MV-4-11 (cell line): ENCODE data around the gene WASHC4.
"Not testable (repeated sequence)": the region's sequence is repeated elsewhere in the genome, so short reads cannot be mapped to it uniquely, and the experiment has no call there.

Source experiments
- DNase-seq: peaks from one replicate; lab custom pipeline; 2025; lab: John Stamatoyannopoulos, UW

WASHC4 gene

DNA sequence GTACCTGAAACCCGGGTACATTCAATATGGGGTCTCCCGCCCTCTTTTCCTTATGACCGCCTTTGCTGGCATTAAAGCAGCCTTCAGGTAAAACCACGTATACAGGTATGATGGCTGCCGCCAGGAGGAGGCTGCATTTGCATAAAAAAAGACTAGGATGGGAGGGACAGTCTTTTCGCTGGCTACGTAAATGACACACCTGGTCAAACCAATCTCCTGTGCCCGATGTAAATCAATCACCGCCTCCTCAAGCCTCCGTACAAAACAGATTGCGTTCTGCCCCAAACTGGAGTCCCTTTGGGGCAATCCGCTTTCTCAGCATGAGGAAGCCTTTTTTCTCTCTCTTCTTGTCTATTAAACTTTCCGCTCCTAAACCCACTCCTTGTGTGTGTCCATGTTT, 15.2 kb upstream of the WASHC4 start:
- DNase-seq: no peak

DNA sequence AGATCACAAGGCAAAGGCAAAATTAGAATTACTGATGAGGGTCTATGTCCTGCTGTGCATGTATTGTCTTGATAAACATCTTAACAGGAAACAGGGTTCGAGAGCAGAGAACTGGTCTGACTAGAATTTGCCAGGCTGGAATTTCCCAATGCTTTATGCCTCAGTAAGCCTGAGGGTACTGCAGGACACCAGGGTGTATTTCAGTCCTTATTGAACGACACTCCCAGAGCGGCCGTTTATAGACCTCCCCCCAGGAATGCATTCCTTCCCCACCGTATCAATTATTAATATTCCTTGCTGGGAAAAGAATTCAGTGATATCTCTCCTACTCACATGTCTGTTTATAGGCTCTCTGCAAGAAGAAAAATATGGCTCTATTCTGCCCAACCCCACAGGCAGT, 12.2 kb upstream of the WASHC4 start:
- DNase-seq: not testable (repeated sequence)

DNA sequence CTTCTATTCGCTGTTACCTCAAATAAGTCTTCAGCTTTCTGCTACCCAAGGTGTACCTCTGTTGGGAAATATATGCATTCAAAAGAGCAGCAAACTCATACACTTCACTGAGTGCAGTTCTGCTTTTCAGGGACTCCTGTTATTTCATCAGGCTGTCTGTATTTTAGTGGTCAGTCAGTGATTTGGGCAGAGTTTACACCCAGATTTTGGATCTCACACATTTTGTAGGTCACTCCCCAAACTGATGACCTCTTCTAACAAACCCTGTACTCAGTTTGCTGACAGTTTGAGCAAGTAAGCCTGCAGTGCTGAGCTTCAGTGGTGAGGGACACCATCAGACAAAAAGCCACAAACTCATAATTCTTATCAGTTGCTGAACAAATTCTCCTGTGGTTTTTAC, 8.2 kb upstream of the WASHC4 start:
- peak; percentile 60 for DNase-seq

DNA sequence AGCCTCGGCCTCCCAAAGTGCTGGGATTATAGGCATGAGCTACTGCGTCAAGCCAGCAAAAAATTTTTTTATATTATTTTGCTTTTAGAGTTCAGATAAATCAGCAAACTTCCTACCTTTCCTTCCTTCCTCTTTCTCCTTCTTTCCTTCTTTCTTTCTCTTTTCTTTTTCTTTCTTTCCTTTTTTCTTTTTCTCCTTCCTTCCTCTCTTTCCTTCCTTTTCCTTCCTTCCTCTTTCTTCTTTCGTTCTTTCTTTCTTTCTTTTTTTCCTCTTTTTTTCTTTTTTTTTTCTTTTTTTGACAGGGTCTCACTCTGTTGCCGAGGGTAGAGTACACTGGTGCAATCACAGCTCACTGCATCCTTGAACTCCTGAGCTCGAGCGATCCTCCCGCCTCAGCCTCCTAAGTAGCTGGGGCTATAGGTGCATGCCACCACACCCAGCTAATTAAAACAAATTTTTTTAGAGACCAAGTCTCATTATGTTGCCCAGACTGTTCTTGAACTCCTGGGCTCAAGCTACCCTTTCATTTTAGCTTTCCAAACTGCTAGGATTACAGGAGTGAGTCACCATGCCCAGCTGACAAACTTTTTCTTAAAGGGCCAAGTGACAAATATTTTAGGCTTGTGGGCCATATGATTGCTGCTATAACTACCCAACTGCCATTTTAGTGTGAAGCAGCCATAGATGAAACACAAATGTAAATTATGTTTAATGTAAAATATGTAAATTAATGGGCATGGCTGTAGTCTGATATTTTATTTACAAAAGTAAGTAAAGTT, 7.1 kb upstream of the WASHC4 start:
- peak; percentile 53 for DNase-seq

DNA sequence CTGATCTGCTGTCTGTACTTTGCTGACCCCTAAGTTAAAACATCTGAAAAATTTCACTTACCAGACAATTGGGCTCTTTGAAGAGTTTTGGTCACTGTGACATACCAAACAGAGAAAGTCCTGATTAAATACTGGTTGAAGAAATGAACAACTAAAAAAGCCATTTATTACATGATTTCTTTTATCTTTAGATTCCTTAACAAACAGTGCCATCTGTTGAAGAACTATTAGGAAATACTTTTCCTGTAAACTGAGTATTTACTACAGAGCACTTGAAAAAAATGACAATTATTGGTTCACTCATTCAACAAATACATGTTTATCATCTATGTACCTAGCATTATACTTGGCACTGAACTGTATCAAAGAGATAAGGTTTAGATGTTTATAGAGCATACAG, 6.5 kb upstream of the WASHC4 start:
- DNase-seq: peak; percentile 9

DNA sequence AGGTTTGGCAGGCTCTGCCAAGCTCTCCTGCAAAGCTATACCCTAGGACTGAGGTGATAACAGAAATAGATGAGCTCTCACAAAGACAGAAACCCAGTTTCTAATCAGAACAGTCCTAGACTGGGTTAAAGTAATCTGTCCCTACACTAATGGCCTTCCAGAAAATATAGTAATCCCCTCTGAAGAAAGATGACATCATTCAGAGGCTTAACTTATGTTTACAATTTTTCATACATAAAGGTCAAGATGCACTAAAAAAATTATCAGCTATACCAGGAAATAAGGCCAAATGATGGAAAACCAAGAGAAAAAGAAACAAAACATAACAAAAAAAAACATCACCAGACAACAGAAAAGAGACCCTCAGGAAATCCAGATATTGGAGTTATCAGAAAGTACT, 4.9 kb upstream of the WASHC4 start:
- no peak for DNase-seq

DNA sequence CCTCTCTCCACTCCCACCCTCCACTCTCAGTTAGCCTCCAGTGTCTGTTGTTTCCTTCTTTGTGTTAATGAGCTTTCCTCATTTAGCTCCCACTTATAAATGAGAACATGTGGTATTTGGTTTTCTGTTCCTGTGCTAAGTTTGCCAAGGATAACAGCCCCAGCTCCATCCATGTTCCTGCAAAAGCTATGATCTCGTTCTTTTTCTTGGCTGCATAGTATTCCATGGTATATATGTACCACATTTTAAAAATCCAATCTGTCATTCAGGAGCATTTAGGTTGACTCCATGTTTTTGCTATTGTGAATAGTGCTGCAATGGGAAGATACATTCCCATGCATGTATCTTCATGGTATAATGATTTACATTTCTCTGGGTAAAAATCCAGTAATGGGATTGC, 2.8 kb upstream of the WASHC4 start:
- no peak for DNase-seq

DNA sequence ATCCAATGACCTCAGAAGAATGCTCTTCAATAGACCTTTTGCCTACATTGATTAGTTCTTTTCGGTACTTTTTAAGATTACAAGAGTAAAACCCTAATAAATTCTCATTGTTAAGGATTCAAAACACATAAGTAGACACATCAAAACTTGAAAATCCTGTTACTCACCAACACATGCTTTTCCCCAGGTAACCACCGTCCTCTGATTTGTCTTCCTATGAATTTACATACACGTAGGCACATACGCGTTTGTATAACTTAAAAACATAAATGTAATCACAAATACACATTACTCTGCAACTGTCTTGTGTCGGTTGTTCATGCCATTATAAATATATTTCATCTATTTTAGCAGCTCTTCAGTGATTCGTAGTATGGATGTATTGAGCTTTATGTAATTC, 910 bp upstream of the WASHC4 start:
- DNase-seq: no peak

DNA sequence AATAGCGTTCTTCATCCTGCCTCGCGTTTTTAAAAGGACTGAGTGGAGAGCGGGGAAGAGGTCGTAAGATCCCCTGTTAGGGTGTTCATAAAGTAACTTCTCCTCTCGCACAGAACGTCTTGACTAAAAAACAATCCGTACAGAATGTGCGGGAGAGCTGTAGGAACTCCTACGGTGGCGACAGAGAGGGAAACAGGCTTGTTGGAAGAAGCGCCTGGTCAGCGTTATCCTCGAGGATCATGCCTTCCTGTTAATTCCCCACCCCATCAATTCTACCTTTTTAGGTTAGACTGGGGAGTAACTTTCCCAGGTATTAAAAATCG, 399 bp upstream of the WASHC4 start:
- DNase-seq: no peak

DNA sequence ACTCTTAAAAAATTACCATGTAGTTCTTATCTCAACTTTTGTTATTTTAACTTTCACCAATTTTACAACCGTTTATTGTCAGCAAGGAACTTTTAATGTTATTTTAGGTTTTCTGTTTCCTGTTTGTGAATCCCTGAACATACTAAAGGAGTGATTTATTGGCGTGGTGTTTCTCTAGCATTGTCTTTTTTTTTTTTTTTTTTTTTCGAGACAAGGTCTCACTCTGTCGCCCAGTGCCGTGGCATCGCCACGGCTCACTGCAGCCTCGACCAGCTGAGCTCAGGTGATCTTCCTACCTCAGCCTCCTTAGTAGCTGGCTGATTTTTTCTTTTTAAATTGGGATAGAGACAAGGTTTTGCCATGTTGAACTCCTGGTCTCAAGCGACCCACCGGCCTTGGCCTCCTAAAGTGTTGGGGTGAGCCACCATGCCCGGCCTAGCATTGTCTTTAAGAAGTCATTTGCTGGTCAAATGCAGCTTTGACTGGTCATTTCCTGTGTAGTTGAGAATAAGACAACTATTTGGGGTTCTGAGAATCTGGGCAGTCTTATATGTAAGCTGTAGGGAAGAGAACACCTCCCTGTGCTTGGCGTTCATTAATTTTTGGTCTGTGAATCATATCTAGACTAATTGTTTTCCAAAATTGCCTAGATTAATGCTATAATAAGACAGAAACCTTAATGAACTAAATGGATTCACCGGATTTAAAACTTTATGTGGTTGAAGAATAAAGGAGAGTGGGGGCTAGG, 2.1 kb downstream of the WASHC4 start:
- DNase-seq: no peak

DNA sequence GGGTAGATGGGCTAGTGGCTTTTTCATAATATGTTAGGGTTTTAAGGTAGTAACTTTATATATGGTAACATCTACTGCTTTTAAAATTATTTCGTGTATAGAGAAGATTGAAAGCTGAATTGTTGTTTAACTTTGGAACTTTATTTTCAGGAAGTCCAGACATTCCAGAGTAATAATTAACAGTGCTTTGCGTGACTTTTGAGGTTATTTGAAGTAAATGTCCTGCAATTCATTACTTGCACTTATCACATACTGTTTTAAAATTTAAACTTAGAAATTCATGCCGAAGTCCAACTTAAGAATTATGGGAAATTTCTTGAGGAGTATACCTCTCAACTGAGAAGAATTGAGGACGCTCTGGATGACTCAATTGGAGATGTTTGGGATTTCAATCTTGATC, 3.3 kb downstream of the WASHC4 start:
- no peak for DNase-seq

DNA sequence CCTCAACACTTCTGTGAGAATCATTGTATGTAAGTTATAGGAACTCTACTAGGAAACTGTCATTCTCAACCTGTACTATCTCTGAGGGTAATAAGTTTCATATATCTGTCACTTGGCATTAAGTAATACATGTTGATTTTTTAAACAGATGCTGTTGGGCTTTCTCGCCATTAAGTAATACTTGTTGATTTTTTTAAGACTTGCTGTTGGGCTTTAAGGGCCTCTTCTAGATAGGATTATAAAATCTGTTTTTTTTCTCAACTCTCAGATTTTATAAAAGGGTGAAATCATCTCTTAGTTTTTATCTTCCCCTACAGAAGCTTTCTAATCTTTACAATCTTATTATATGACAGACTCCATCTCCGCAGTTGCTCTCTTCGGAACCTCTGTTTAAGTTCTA, 5.6 kb downstream of the WASHC4 start:
- DNase-seq: no peak

DNA sequence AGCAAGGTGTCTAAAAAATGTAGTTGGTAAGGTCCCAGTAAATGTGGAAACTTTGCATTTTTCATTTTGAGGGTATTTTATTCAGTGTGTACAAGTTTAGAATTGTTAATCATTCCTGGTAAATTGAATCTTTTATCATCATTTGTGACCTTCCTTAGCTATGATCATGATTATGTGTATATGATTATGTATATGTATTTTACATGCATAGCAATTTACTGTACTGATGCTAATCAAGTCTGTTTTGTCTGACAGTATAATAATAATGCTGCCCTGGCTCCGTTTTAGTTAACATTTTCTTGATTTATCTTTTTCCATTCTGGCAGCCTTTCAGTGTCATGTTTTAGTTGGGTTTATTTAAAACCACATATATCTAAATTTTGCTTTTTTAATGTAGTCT, 9.4 kb downstream of the WASHC4 start:
- no peak for DNase-seq

DNA sequence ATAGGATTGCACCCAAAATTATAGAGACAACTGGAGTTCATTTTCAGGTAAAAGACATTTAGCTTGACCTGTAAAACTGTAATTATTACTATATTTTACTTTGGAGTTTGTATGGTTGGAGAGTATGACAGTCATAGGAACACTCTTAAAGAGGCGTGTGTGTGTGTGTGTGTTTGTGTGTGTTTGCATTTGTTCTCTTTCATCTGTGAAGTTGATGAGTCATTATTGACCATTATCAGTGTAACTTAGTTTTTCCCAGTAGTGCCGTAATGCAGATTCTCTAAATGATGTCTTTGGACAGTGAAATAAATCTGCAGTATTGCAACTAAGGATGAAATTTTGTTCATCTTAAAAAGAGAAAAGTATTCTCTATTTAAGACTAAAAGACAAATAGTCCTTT, 13.0 kb downstream of the WASHC4 start:
- DNase-seq: no peak

DNA sequence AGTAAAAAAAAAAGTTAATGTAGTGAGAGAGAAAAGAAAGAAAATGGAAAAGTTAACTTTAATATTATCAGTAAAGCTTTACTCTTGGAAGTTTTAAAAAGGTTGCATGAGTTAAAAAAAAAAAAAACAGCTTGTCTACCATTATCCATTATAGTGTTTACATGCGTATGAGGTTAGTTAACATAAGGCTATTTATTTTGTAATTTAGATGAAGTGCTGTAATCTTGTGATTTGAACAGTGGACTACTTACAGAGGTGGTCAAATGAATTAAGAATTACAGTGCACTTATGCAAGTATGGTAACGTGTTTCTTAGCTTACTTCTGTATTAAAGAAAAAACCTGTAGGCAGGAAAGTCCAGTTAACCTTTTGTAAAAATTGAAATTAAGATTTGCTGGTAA, 30.7 kb downstream of the WASHC4 start:
- DNase-seq: no peak

DNA sequence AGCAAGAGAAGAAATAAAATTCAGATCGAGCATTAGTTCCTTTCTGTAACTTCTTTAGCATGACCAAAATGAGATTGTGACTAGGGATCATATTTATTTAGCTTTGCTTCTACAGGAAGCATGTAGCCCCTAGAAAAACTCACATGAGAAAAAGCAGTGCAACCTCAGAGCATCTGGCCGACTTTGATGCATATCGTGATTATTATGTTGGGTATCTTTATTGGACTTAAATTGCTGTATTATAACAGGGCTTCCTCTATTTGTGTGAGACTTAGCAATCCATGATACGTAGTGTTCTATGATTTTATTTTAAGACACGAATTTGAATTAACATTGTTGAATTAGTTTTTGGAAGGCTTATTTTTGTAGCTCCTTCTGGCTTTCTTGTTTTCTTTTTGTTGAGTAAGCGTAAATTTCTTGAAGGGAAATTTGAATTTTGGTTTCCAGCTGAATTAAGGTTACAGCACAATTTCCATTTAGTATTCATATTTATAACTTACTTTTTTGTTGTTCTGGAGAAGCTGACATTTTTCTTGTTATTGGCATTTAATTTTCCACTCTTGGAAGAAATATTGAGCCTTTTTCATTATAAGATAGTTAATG, 33.9 kb downstream of the WASHC4 start:
- DNase-seq: no peak

DNA sequence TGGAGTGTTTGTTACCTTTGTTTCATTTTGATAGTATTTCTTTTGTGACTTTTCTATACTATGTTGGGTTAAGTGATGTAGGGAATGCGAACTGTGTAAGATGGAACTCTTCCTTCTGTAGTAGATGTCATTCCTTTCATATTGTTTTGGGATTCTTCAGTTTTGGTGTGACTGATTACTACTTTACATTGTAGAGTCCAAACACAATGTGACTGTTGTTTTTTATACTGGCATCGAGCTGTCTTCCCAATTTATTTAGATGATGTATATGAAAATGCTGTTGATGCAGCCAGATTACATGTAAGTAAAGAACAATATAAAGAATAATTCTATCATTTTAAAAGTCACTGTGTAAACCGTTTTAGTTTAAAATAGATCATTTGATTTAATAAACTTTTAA, 34.7 kb downstream of the WASHC4 start:
- DNase-seq: no peak

DNA sequence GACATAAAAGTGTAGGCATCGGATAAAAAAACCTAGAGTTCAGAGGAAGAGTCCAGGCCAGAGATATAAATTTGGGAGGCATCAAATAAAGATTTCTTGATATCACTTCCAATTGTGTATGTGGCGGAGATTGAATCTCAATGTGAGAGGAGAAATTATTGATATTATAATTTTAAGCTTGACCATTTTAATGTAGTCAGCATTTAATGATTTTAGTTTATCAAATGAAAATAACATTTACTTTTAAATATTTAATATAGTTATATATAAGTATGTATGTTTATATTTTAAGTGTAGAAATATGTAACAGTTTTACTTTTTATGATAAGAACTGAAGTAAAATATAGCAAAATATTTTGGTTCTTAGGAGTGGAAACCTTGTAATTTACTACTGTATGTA, 48.7 kb downstream of the WASHC4 start:
- no peak for DNase-seq

DNA sequence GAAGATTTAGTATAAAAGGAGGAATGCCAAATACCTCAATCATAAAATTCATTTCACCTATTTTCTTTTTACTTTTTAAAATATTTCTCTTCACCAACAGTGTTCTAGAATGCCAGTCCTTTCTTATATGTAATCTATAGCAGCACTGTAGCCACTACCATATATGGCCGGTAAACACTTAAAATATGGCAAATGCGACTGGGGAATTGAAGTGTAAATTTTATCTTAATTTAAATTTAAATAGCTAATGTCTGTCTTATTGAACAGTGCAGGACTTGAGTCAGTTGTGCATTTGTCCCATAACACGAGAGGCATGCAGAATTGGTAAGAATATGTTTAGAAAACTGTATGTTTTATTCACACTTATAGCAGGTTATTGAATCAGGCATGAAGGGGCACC, 50.1 kb downstream of the WASHC4 start:
- no peak for DNase-seq

DNA sequence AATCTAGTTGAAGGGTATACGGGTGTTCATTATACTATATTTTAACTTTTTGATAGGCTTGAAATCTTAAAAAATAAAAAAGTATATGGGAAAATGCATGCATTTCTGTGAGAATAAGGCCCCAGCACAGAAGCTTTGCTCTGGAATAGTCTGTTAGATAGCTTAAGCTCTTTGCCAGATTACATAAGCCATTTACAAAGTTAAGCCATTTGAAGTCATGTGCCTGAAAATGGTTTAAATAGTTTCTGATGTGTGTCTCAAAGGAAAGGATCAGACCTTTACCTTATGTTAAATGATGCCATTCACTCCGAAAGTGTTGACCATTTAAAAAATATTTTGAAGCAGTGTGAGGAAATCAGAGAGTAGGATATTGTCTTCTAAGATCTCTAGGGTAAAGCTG, 51.3 kb downstream of the WASHC4 start:
- DNase-seq: no peak

DNA sequence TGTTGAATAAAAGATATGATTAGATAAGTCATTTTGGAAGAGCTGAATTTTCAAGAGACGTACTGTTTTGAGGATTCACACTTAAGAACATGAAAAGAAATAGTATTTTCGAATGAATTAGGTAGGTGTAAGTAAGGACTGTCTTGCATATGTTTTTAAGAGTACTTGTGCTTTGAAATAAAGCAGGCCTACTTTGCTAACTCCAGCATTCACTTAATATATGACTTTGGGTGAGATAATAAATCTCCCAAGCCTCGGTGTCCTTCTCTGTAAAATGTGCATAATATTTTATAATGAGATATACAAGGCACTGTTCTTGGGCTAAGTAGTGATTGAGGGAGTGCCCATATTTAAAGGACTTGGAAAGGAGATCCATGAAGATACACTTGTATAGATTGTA, 54.6 kb downstream of the WASHC4 start:
- no peak for DNase-seq

DNA sequence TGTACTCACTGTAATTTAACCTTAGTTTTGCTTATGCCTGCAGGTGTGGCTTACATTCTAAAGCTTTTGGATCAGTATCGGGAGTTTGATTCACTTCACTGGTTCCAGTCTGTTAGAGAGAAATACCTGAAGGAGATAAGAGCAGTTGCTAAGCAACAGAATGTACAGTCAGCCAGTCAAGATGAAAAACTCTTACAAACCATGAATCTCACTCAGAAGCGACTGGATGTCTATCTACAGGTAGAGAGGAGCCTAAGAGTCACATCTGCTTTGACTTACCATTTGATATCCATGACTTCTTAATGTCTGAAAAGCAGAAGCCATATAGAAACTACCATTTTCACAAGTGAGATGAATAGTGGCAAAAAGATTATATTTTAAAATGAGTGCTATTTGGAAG, 56.5 kb downstream of the WASHC4 start:
- no peak for DNase-seq

DNA sequence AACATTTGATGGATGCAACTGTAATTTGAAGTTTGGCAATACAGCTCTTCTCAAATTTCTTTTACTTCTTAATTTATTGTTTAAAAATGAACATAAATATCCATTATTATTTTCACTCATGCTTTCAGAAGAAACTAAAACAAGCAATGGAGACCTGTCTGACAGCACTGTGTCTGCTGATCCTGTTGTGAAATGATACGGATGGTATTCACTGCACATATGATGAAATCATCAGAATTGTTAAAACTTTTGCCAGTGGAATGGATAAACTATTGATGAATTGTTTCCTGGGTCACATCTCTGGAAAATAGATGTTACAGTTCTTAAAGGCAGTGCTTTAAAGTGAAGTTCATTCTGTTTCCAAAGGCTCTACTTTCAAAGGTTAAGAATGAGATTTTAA, 59.2 kb downstream of the WASHC4 start:
- no peak for DNase-seq

DNA sequence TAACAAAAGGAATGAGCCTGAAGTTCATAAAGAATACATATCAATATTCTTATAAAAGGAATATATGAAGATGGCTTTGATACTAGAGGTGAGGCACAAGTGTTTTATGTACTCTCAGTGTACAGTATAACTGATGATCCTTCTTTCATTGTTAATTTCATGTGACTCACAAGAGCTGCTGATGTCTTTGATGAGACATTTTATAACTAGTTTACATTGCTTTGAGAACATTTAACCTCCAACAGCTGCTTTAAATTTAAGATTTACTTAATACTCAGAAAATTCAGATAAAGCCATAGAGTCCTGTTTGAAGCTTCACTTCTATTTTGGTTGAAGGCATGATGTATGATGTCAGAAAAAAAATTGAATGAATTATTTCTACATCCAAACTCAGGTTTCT, 59.8 kb downstream of the WASHC4 start:
- DNase-seq: no peak
